HG02852 (cell line): ENCODE data around the gene ALKAL2.

Source experiments
- ATAC-seq: cut with Tn5 transposase; IDR thresholded peaks from one replicate; pipeline ENCODE4 v1.9.1; 2021; ENCODE audit warnings: mild to moderate bottlenecking, moderate library complexity; ENCODE audit not compliant: unreplicated experiment

Gene ALKAL2

DNA sequence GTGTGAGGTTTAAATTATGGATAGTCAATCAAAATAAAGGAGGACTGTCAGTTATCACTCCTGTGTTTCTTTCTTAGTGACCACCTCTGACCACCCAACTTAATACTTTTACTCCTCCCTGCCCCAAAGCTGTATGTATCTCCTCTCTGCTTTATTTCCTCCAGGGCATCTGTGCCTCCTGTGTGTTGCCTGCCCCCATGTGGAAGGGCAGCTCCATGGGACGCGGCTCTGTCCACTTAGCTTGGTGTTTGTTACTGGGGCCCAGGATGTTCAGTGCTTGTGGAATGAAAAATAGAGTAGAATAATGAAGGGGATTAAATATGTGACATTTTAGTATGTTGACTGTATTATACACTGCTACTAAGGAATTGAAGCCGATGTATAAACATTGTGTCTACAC is 13.4 kb downstream of the ALKAL2 start:
- no peak for ATAC-seq

- no peak for ATAC-seq
Measured at GRCh38 chr2:273333-273732, 14.6 kb downstream of the ALKAL2 start.

- ATAC-seq: no peak
Measured at GRCh38 chr2:271917-272316, 16.0 kb downstream of the ALKAL2 start.

DNA sequence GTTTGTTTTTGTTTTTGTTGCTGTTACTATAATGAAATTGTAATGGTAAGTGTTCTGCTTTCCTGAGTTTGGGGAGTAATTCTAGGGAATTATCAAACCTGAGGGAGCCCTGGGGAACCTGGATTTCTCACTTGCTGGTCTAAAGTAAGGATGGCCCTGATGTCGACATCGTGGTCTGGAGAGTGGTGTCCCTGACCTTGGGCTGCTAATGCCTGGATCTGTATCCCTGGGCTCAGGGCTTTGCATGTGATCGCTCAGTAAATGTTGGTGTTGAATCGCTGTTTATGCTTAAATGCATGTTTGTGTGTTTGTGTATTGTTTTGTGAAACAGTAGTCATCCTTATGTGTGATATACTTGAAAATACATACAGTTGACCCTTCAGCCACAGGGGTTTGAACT is 17.0 kb downstream of the ALKAL2 start:
- no peak for ATAC-seq

DNA sequence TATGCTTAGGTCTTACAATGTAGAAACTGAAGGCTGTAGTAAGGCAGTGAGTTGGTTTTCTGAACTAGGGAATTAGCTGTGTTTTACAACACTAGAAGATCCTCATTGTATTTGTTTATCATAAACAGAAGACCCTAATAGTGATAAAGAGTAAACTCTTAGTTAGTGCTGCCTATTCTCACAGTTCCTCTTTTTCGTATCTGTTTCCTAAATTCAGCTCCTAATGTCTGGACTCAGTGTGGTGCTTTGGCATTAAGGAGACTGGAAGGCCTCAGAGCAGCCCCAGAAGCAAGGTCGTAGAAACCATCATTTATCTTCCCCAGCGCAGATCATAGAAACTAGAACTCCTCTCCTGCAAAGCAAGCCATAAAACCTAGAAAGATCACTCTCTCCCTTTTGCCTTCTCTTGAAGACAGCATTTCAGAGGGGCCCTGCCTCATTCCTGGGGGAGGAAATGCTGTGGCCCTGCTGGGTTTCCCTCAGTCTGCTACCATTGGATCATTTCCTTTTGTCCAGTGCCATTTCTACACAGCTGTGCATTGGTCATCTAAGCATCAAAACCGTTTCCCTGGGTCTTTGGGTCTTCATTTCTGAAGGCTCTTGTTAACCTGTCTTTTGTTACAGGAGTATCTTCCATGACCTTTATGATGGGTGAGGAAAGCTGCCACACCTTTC is 18.4 kb downstream of the ALKAL2 start:
- no peak for ATAC-seq

DNA sequence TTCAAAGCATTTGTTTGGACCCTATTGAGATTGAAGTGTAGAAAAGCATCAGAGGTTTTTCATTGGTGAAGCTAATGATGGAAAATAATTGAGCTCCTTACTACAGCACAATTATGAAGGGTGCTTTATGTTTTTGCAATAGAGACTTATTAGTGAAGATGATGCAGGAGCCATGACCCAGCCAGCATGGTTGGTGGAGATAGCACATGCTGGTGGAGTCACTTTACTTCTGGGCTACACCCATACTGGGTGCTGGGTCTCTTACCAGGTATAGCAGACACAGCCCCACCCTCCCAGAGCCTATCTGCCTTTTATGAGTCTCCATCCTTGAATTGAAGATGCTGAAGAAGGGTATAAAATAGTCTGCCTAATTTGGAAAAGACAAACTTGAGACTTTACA is 19.6 kb downstream of the ALKAL2 start:
- no peak for ATAC-seq

GRCh38 chr2:264493-265468 is 23.1 kb downstream of the ALKAL2 start, which contains the start of gene ACP1:
Gene ACP1 (plus strand): TSS chr2:264947. CDS start chr2:264965, 18 bp downstream.
- peak; percentile 84 for ATAC-seq

GRCh38 chr2:263774-264492 is 24.0 kb downstream of the ALKAL2 start, which contains the start of gene SH3YL1:
Gene SH3YL1 (minus strand): TSS chr2:264032. CDS start chr2:263984, 48 bp downstream.
- ATAC-seq: peak; percentile 26

DNA sequence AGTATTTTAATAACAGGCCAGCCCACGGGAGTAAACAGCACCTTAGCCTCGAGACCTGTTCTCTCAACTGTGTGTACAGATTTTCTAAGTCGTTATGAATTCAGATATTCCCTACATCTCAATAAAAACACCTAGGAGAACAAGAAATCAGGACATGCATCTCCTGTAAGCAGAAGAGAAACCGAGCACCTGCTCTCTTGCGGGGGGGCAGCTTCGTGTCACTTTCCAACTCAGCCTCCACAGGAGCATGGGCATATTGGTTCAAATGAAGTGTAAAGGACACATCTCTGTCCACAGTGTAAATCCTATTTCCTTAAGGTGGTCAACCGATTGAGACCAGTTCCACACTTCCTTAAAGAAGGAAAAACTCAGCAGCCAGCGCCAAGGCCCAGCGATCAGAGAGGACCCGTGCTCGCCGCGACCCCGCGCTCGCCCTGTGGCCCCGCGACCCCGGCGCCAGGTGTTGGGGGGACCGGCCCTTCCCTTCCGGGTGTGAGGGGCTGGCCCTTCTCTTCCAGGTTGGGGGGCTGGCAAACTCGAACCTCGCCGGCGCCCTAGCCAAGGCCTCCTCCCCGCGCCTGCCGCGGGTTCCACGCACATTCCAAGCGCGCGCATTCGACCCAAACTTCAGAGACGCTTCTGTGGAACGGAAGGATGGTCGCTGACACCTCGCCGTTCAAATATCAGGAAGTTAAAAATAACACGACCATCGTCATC is 24.7 kb downstream of the ALKAL2 start:
- ATAC-seq: no peak

DNA sequence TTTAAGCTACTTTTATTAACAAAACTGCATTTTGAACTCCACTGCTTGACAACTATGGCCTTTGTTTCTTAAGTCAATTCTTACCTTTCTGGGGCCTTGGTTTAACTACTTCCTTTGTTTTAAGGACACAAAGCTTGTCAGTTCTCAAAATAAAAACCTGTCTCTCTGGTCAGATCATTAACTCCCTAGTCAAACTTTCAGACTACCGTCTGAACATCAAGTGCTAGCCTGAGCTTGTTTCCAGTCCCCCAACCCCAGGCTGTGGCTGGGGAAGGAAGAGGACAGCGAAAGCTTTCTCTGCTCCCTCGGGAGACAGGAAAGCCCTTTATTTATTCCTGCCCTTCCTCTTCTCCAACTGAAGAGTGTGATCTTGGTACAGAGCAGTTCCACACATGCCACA is 25.8 kb downstream of the ALKAL2 start:
- no peak for ATAC-seq

GRCh38 chr2:260507-261161 is 27.3 kb downstream of the ALKAL2 start:
- no peak for ATAC-seq

DNA sequence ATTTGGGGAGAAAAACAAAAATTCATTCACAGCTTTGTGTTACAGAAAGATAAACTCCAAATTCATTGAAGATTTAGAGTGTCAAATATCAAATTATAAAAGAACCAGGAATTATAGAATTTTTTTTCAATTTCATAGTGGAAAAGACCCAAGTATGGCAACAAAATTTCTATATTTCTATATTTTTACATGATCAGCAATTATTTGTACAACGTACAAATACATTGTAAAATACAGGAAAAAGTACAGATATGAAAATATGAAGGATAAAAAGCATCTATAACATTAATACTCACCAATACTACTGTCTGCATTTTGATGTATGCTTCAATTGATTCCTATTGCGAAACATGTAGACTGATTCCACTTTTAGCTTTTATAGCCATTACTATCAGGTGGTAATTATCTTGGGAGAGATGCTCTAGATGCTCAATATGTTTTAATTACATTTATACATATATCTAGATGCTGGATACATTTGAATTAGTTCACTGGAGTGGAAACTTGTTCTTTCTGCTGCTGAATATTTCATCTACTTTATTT is 28.0 kb downstream of the ALKAL2 start:
- ATAC-seq: no peak

DNA sequence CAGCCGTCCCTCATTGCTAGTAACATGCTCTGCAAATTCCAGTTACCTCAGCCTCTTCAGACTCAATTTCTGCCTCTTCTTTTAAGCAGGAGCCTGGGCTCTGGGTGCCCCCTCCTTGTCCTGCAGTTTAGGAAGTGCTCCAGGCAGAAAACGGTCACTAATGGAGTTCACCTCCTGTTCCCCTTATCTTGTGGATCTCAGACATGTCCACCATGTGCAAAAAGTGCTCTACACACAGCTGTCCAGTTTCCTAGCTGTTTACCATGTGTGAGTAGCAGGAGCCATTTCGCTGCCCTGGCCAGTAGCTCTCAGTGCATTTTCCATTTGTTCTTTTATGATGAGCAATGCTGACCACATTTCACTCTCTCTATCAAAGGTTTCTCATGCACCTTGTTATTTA is 29.0 kb downstream of the ALKAL2 start:
- no peak for ATAC-seq

DNA sequence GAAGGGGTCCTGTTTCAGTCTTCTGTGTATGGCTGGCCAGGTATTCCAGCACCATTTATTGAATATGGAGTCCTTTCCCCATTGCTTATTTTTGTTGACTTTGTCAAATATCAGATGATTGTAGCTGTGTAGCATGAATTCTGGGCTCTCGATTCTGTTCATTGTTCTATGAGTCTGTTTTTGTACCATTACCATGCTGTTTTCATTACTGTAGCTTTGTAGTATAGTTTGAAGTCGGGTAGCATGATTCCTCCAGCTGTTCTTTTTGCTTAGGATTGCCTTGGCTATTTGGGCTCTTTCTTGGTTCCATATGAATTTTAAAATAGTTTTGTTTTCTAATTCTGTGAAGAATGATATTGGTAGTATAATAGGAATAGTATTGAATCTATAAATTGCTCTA is 30.0 kb downstream of the ALKAL2 start:
- ATAC-seq: no peak

- ATAC-seq: no peak
Measured at GRCh38 chr2:257429-257828, 30.5 kb downstream of the ALKAL2 start.

DNA sequence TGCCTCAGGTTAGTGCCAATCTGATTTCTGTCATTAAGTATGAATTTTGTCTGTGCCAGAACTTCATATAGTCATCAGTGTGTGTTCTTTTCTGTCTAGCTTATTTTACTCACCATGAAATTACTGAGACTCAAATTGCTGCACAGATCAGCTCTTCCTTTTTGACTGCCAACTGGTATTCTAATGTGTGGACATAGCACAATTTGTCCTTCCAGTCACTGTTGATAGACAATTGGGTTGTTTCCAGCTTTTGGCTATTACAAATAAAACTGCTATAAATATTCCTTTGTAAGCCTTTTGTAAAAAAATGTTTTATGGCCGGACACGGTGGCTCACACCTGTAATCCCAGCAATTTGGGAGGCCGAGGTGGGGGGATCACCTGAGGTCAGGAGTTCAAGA is 31.8 kb downstream of the ALKAL2 start:
- ATAC-seq: no peak

GRCh38 chr2:255195-255594 is 32.7 kb downstream of the ALKAL2 start:
- ATAC-seq: no peak

DNA sequence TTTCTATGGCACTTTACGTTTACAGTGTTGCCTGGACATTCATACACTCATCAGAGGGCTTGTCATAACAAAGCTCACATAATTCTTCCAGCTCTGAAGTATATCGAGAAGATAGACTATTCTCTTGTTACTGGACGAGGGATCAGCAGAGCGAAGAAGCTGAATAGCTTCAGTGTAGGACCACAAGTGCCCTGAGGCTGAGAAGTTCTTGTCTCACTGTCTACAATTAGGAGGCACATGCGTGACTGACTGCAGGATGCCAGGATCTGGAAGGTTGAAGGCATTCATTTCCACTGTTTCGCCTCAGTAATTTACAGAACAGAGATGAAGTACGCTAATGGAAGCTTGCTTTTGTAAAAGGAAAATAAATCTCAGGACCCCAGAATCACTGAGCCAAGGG is 33.6 kb downstream of the ALKAL2 start:
- no peak for ATAC-seq

DNA sequence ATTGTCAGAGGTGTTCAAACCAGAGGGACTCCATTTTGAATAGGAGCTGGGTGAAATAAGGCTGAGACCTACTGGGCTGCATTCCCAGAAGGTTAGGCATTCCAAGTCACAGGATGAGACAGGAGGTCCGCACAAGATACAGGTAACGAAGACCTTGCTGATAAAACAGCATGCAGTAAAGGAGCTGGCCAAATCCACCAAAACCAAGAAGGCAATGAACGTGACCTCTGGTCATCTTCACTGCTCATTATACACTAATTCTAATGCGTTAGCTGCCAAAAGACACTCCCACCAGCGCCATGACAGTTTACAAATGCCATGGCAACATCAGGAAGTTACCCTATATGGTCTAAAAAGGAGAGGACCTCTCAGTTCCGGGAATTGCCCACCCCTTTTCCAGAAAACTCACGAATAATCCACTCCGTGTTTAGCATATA is 34.7 kb downstream of the ALKAL2 start:
- no peak for ATAC-seq
